Mucosa of descending colon (tissue), 3 donors: ENCODE data around the gene STRIT1. TPM values are rescaled to one million over a fixed set of nuclear protein-coding genes. Genes with fewer than 3 reads are reported as not detected.
"Not testable (repeated sequence)": the region's sequence is repeated elsewhere in the genome, so short reads cannot be mapped to it uniquely, and the experiment has no call there.

ENCODE experiments used
- ATAC-seq: fragments of 200-7000 bp; cut with Tn5 transposase; one replicate; pipeline ENCODE4 v1.9.1; 2020; ENCODE audit warnings: mild to moderate bottlenecking, moderate library complexity
- DNase-seq, 3 donors: peaks; one replicate each; pipeline ENCODE4 v3.0.0-alpha.2; 2020
- H3K36me3 ChIP-seq: fragments of 200-600 bp; one replicate; pipeline ENCODE4 v1.8.0; 2021; ENCODE audit warnings: low read depth, mild to moderate bottlenecking
- H3K4me1 ChIP-seq: fragments of 200-600 bp; one replicate; pipeline ENCODE4 v1.8.0; 2021; ENCODE audit warnings: low read depth, mild to moderate bottlenecking
- H3K4me3 ChIP-seq: fragments of 200-600 bp; one replicate; pipeline ENCODE4 v1.8.0; 2021; ENCODE audit warnings: mild to moderate bottlenecking
- H3K9me3 ChIP-seq: fragments of 200-600 bp; one replicate; pipeline ENCODE4 v1.8.0; 2021; ENCODE audit warnings: mild to moderate bottlenecking
- CTCF ChIP-seq: fragments of 200-600 bp; IDR thresholded peaks from one replicate; pipeline ENCODE4 v1.8.0; 2022; ENCODE audit warnings: antibody characterized with exemption, mild to moderate bottlenecking
- intact Hi-C, 2 donors: fragments of 100-400 bp; cut with DNase I in 1 of 2; cut with micrococcal nuclease in 1 of 2; formaldehyde crosslinking; loops; one replicate each; pipeline versions ENCODE4 v1.11.0 to v1.11.1; 2022; cut with DNase I, micrococcal nuclease
- total RNA-seq, 3 donors: library from RNA; stranded (reverse); fragmentation: NEBNext Ultra II Directional in 2 of 3; extraction: Animal tissue kit (Norgen Biotek cat#: 25700) in 2 of 3; gene quantifications; one replicate each; pipeline versions ENCODE4 v1.2.1 to v1.2.4, GENCODE V29; 2021 to 2023
- donor health status: DM: no; HTN: no; CAD: no; lungs with moderate emphysema.
- donor health status: DM: no; HTN: no; CAD: no.
- donor health status: DM: no; HTN: yes; CAD: no.

STRIT1 gene
- total RNA-seq, 3 donors from 2014 or later, result not detected

- DNase-seq (no peak), ATAC-seq (no peak)
- H3K4me3 ChIP-seq, result no peak overlapping the region
- H3K4me1 ChIP-seq, result no peaks in the 10 kb centered on the region
- no peaks in the 10 kb centered on the region for H3K36me3 ChIP-seq
- intact Hi-C loops, result no loop called here
- TF ChIP-seq CTCF, result no peak
- H3K9me3 ChIP-seq, result no peaks in the 10 kb centered on the region
Observed at GRCh38 chr3:155283092-155284056, 10.1 kb downstream of the STRIT1 start.

GRCh38 chr3:155282385-155283091, 10.9 kb downstream of the STRIT1 start:
- Histone ChIP-seq H3K4me1 (no peaks in the 10 kb centered on the region), H3K9me3 (no peaks in the 10 kb centered on the region), H3K36me3 (no peaks in the 10 kb centered on the region), H3K4me3 (no peak overlapping the region)
- intact Hi-C loops, result no loop called here
- DNase-seq, result no peak
- no peak for TF ChIP-seq CTCF
- ATAC-seq, result no peak

GRCh38 chr3:155281912-155282311, 11.6 kb downstream of the STRIT1 start:
- no peak for TF ChIP-seq CTCF
- intact Hi-C loops, result no loop called here

GRCh38 chr3:155276089-155276488, 17.4 kb downstream of the STRIT1 start:
- H3K4me1 ChIP-seq, H3K4me3 ChIP-seq, ATAC-seq, H3K9me3 ChIP-seq, DNase-seq, intact Hi-C loops, H3K36me3 ChIP-seq: not testable (repeated sequence)

More at GRCh38 chr3:155281912-155282311, 11.6 kb downstream of the STRIT1 start:
- ATAC-seq (no peak), DNase-seq (no peak)
- H3K4me1 ChIP-seq, result no peaks in the 10 kb centered on the region
- no peaks in the 10 kb centered on the region for H3K9me3 ChIP-seq
- H3K4me3 ChIP-seq, result no peak overlapping the region
- no peaks in the 10 kb centered on the region for H3K36me3 ChIP-seq

- DNase-seq, H3K4me1 ChIP-seq, ATAC-seq, H3K36me3 ChIP-seq, H3K4me3 ChIP-seq, intact Hi-C loops, H3K9me3 ChIP-seq: not testable (repeated sequence)
Observed at GRCh38 chr3:155275159-155275754, 18.2 kb downstream of the STRIT1 start.

GRCh38 chr3:155274435-155274834, 19.0 kb downstream of the STRIT1 start:
- DNase-seq, H3K4me1 ChIP-seq, intact Hi-C loops, ATAC-seq, H3K36me3 ChIP-seq, H3K4me3 ChIP-seq, H3K9me3 ChIP-seq: not testable (repeated sequence)

- intact Hi-C loops, result no loop called here
- Histone ChIP-seq H3K9me3 (no peaks in the 10 kb centered on the region), H3K36me3 (no peaks in the 10 kb centered on the region), H3K4me1 (no peaks in the 10 kb centered on the region), H3K4me3 (no peak overlapping the region)
- no peak for ATAC-seq
- TF ChIP-seq CTCF, result no peak
- DNase-seq, result no peak
Observed at GRCh38 chr3:155271343-155271613, 22.2 kb downstream of the STRIT1 start.
